Measurements from ENCODE around the gene SMPD2. TPM values are rescaled to one million over a fixed set of nuclear protein-coding genes. Genes with fewer than 3 reads are reported as not detected.
A peak's percentile ranks its signal among the peaks of the same experiment; 100 is the strongest.

Gene SMPD2
- total RNA-seq, 2 experiments from 2014 or later = 7.0 to 7.9 TPM

DNA sequence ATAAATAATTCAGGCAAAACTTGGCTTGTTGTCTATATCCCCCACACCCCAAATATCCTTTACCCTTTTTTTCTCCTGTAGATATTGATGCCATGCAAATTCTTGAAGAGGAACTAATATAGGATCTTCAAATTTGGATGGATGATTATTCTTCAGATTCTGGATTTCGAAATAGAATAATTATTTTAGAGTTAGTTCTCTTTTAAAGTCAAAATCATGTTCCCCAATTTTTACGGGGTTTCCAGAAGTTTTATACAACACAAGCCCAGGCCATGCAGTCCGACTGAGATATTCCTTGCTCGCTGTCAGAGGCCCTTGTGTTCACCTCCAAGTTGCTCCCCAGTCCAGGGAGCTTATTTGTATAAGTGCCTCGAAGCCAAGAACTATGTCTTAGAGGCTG is 4.5 kb upstream of the SMPD2 start:
- no peaks in the 10 kb centered on the region for H3K36me3 Mint-ChIP-seq
- no peak overlapping the region for H3K4me3 Mint-ChIP-seq
- H3K9me3 Mint-ChIP-seq = no peaks in the 10 kb centered on the region
- no peaks in the 10 kb centered on the region for H3K27me3 Mint-ChIP-seq
- no peak overlapping the region for H3K27ac Mint-ChIP-seq
- no peak for DNase-seq
- H3K4me1 Mint-ChIP-seq = peaks cover 3% of the 10 kb centered on the region

DNA sequence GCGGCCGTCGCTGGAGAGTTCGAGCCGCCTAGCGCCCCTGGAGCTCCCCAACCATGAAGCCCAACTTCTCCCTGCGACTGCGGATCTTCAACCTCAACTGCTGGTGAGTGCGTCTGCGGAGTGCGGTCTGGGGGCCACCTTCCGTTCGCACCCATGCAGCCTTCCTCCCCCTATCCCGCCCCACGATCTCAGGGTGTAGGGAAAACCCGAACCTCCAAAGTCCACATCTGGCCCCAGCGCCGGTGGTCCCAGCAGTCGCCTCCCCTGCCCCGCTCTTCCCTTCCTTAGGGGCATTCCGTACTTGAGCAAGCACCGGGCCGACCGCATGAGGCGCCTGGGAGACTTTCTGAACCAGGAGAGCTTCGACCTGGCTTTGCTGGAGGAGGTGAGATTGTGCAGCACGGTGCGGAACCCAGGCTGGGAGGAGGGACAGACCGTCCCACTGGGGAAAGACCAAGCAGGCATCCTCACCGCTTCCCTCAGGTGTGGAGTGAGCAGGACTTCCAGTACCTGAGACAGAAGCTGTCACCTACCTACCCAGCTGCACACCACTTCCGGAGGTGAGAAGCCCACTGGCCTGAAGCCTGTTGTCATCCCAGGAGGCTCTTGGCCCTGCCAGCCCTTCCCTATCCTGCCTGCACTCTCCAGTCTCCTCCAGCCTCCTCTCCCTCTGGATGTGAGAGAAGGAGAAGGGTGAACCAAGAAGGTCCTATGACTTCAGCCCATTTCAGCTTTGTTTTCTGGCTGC is 719 bp downstream of the SMPD2 start:
- peak; percentile 52 for DNase-seq
- H3K27me3 Mint-ChIP-seq = no peaks in the 10 kb centered on the region
- peaks cover 10% of the 10 kb centered on the region for H3K36me3 Mint-ChIP-seq
- peaks cover 20% of the 10 kb centered on the region for H3K4me1 Mint-ChIP-seq
- no peaks in the 10 kb centered on the region for H3K9me3 Mint-ChIP-seq
- H3K27ac Mint-ChIP-seq = peak overlapping the region; percentile 89
- peak overlapping the region; percentile 93 for H3K4me3 Mint-ChIP-seq

DNA sequence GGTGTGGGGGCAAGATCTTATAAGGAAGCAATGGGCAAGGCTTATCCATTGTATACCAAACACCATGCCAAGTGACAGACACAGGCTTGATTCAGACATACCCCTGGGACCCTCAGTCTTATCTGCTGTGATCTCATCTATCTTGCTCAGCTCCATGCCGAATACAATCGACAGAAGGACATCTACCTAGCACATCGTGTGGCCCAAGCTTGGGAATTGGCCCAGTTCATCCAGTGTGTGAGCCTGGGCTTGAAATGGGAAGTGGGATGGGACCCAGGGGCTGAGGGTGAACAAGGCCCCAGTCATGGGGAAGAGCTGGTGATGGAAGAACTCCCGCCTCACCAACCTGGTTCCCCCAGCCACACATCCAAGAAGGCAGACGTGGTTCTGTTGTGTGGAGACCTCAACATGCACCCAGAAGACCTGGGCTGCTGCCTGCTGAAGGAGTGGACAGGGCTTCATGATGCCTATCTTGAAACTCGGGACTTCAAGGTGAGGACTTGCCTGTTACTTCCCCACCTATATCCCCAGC is 1.9 kb downstream of the SMPD2 start:
- no peaks in the 10 kb centered on the region for H3K27me3 Mint-ChIP-seq
- H3K27ac Mint-ChIP-seq = peak overlapping the region; percentile 36
- H3K9me3 Mint-ChIP-seq = no peaks in the 10 kb centered on the region
- no peak for DNase-seq
- peaks cover 20% of the 10 kb centered on the region for H3K4me1 Mint-ChIP-seq
- H3K36me3 Mint-ChIP-seq = peaks cover 13% of the 10 kb centered on the region
- H3K4me3 Mint-ChIP-seq = peak overlapping the region; percentile 93

DNA sequence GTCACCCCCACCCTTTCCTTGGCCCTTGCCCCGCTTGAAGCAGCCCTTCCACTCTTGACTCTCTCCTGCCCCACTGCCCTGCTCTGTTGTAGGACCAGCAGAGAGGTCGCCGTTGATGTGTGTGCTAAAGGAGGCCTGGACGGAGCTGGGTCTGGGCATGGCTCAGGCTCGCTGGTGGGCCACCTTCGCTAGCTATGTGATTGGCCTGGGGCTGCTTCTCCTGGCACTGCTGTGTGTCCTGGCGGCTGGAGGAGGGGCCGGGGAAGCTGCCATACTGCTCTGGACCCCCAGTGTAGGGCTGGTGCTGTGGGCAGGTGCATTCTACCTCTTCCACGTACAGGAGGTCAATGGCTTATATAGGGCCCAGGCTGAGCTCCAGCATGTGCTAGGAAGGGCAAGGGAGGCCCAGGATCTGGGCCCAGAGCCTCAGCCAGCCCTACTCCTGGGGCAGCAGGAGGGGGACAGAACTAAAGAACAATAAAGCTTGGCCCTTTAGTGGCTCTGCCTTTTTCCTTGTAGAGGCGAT is 3.0 kb downstream of the SMPD2 start:
- Mint-ChIP-seq H3K4me1 (peaks cover 21% of the 10 kb centered on the region), H3K9me3 (no peaks in the 10 kb centered on the region), H3K4me3 (no peak overlapping the region), H3K27ac (no peak overlapping the region), H3K27me3 (no peaks in the 10 kb centered on the region), H3K36me3 (peaks cover 13% of the 10 kb centered on the region)
- DNase-seq = no peak

DNA sequence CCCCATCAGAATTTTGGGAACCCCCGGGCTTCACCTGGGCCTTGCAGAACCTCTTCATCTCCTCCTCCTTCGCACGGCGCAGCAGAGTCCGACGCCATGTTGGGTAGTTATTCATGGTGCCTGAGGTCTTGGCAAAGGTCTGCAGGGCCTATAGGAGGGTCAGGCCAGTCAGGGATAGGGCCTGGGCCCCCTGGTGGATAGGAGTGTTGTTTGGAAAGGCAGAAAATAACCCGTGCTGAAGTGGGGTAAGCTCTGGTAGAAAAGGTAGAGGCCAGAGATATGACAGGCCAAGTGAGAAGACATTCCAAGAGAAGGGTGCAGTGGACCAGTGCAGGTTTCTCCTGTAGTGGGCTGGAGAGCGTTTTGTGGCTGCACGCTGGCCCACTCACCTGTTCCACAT is 4.9 kb downstream of the SMPD2 start:
- Mint-ChIP-seq H3K36me3 (peaks cover 15% of the 10 kb centered on the region), H3K27me3 (no peaks in the 10 kb centered on the region), H3K27ac (no peak overlapping the region), H3K9me3 (no peaks in the 10 kb centered on the region), H3K4me3 (no peak overlapping the region), H3K4me1 (peaks cover 27% of the 10 kb centered on the region)
- DNase-seq = no peak

DNA sequence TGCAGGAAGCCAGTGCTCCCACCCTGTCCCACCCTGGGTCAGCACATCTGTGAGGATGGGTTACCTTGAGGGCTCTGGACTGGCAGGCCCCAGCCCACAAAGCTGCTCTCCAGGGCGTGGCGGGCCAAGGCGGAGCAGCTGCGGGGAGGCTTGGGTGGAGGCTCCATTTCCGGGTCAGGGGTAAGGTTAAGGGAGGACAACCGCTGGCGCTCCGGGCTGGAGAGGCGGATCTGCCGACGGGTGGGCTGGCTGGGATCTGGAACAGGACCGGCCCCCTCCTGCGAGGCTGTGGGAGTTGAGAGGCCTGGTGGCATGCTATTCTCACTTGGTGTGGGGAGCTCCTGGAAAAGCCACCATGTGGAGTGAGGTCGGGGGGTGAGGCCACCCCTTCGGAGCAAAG is 5.5 kb downstream of the SMPD2 start:
- Mint-ChIP-seq H3K4me3 (no peak overlapping the region), H3K9me3 (no peaks in the 10 kb centered on the region), H3K4me1 (peaks cover 31% of the 10 kb centered on the region), H3K36me3 (peaks cover 19% of the 10 kb centered on the region), H3K27ac (no peak overlapping the region), H3K27me3 (no peaks in the 10 kb centered on the region)
- no peak for DNase-seq

DNA sequence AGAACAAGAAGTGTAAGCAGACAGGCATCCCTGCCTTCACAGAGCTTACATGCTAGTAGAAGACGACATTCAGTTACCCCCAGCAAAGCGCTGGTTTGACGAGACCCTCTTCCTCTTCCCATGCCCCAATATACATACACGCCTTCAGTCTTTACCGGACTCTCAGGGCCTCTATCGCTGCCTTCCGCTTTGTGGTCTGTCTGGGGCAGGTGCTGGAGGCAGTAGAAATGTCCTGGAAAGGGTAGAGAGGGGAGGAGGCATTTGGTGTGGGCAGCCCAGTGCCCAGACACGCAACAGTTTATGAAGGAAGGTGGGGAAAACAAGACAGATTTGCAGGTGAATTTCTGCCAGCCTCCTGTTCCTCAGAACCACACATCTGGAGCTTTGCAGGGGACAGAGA is 6.0 kb downstream of the SMPD2 start:
- H3K4me1 Mint-ChIP-seq = peaks cover 30% of the 10 kb centered on the region
- no peak for DNase-seq
- no peak overlapping the region for H3K27ac Mint-ChIP-seq
- no peaks in the 10 kb centered on the region for H3K9me3 Mint-ChIP-seq
- H3K4me3 Mint-ChIP-seq = no peak overlapping the region
- H3K27me3 Mint-ChIP-seq = no peaks in the 10 kb centered on the region
- peaks cover 19% of the 10 kb centered on the region for H3K36me3 Mint-ChIP-seq

DNA sequence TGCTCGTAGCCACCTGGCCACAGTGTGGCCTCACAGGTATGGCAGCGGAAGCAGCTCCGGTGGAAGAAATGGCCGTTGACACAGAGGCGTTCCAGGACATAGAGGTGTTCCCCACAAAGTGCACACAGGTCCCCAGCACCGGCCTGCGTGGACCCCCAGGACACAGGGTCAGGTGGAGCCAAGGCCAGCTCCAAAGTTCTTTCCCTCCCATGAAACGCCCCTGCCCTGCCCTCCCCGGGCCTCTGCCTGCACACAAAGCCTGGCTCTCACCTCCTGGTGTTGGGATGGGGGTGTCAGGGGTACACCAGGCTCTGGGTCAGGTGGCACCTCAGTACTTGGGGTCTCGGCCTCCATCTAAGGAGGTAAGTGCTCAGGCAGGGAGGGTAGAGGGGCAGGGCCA is 6.6 kb downstream of the SMPD2 start:
- no peak for DNase-seq
- Mint-ChIP-seq H3K4me3 (no peak overlapping the region), H3K27me3 (no peaks in the 10 kb centered on the region), H3K9me3 (no peaks in the 10 kb centered on the region), H3K4me1 (peaks cover 24% of the 10 kb centered on the region), H3K27ac (no peak overlapping the region), H3K36me3 (peaks cover 21% of the 10 kb centered on the region)

DNA sequence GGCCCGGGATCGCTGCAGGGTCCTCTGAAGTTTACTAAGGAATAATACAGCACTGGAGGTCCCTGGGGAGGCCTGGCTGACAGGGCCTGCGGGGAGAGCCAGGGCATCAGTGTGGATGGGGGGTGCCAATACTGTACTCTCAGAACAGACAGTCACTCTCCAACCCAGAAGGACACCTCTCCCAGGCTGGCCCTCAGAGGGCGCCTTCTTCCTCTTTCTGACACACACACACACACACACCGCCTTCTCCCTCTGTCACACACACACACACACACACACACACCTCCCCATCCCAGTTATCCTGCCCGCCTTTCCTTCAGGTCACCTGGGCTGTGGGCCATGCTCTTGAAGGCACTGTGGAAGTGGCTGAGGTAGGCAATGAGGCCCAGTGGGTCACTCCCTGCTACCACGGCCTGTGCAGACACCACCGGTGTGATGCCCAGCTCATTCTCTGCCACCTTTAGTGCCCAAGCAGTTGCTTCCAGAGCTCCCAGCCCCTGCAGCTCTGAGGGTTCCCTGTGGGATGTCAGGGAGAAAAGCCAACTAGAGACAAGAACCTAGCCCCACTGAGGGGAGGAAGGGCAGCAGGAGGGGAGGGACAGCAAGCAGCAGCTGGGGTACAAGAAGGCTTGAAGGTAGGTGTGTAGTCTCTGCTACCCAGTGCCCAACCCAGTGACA is 7.5 kb downstream of the SMPD2 start:
- DNase-seq = no peak
- Mint-ChIP-seq H3K27ac (no peak overlapping the region), H3K4me1 (peaks cover 16% of the 10 kb centered on the region), H3K4me3 (no peak overlapping the region), H3K36me3 (peaks cover 15% of the 10 kb centered on the region), H3K27me3 (no peaks in the 10 kb centered on the region), H3K9me3 (no peaks in the 10 kb centered on the region)

DNA sequence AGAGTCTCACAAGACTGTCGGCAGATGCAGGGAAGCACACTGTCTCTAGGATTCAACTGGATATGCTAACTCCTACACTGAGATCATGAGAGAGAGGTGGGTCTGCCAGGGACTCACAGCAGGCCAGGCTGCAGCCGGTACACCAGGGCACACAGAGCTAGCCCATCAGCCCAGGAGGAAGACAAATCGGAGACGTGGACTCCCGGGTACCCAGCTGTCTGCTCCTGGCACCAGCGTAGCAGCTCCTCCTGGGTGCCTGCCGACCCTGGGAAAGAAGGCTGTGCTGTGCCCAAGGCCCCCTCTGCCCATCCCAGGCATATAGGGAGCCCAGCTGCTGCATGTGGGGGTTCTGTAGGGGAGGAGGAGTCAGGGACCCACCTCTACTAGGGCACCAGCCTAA is 8.1 kb downstream of the SMPD2 start:
- Mint-ChIP-seq H3K4me3 (no peak overlapping the region), H3K27ac (no peak overlapping the region), H3K27me3 (no peaks in the 10 kb centered on the region), H3K9me3 (no peaks in the 10 kb centered on the region), H3K4me1 (peaks cover 18% of the 10 kb centered on the region), H3K36me3 (peaks cover 15% of the 10 kb centered on the region)
- no peak for DNase-seq

DNA sequence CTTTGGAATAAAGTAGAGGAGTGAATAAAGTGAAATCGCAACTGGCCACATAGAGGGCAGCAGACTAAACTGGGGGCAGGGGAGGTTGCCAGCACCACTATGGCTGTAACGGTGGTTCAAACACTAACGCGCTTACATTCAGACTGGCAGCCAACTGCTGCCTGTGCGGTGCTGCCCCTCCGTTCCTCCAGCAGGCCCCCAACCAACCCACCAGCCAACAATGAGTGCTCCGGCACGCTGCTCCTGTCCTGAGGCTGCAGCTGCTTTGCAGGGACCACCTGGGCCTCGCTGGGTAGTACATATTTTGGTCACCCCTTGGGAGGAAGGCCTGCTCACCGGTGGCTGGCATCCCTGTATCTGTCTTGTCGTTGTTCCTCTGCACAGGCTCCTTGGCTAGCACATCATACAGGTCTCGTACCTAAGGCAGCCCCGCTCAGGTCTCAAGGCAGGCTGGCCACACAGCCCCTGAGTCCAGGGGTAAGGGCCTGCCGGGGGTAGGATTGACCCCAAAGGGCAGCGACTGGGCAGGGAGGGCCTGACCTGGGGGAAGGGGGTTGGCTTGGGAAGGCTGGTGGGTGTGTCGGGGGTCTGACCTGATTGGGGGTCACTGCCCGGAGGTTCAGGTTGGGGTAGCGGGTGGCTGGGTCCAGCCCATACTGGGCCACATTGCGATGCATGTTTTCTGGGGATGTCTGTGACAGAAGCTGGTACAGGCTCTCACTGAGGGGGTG is 8.7 kb downstream of the SMPD2 start:
- peaks cover 15% of the 10 kb centered on the region for H3K36me3 Mint-ChIP-seq
- no peaks in the 10 kb centered on the region for H3K9me3 Mint-ChIP-seq
- H3K27ac Mint-ChIP-seq = peak overlapping the region; percentile 3
- no peaks in the 10 kb centered on the region for H3K27me3 Mint-ChIP-seq
- H3K4me1 Mint-ChIP-seq = peaks cover 23% of the 10 kb centered on the region
- no peak for DNase-seq
- H3K4me3 Mint-ChIP-seq = no peak overlapping the region

DNA sequence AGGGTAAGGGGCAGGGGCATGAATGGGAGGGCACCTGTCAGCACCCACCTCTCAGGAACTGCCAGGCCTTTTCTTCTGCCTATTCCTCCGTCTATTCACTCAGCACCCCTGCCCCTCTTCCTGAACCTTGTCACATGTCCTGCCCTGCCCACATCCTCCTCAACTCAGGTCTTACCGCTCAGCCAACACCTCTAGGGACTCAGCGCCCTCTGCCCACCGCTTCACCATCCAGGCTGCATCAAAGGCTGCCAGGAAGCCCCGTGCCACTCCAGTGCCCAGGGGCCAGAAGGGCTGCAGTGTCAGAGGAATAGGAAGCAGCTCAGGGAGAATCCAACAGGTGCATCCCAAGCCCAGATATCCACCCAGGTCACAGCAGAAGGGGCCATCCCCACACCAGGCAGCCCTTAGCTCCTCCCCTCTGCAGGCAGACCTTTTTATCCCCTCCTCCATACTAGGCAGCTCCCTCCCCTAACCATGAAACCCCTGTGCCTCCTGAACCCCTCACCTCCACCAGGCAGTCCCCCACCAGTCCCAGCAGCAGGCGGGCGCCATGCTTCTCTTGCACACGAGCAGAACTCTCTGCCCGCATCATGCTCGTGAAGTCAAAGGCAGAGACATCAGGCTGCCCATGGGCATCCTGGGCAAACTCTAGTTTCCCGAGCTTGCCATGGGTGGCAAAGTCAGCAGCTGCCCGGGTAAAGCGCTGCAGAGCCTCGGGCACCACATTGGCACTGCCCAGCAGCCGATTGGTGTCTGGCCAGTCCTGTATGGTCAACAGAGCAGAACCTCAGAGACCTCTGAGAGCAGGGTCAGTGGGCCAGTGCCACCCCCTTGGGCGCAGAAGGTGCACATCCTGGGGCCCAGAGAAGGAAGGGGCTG is 9.5 kb downstream of the SMPD2 start:
- Mint-ChIP-seq H3K36me3 (peaks cover 15% of the 10 kb centered on the region), H3K4me3 (peak overlapping the region; percentile 7), H3K4me1 (peaks cover 26% of the 10 kb centered on the region), H3K27ac (peak overlapping the region; percentile 66), H3K27me3 (no peaks in the 10 kb centered on the region), H3K9me3 (no peaks in the 10 kb centered on the region)
- no peak for DNase-seq

DNA sequence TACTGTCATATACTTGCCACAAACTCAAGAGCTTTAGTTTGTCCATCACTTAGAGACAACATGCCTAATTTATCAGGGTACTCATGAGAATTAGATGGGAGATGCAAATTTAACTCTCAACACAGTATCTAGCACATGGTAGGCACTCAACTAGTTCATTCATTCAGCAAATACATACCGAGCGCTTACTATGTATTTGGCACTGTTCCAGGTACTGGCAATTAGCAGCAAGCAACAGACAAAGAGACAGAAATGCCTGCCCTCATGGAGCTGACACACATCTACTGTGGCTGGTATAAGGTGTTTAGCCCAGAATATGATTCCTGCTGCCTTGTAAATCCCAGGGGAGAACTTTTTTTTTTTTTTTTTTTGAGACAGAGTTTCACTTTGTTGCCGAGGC is 10.3 kb downstream of the SMPD2 start:
- Mint-ChIP-seq H3K27ac (no peak overlapping the region), H3K4me3 (no peak overlapping the region), H3K4me1 (peaks cover 29% of the 10 kb centered on the region), H3K27me3 (no peaks in the 10 kb centered on the region), H3K36me3 (peaks cover 15% of the 10 kb centered on the region), H3K9me3 (no peaks in the 10 kb centered on the region)
- no peak for DNase-seq

DNA sequence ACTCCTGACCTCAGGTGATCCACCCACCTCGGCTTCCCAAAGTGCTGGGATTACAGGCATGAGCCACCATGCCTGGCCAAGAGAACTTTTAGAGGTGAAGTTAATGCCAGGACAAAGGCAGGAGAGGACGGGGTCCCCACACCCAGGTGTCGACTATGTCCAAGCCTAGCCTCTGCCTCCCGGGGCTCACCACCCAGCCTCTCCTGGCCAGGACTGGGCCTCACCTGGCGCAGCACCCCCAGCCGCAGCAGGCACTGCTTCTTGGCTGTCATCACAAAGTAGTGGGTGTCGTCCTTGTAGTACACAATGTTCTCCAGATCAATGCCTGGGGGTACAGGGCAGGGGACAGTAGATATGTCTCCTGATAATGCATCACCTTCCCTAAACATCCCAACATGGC is 10.9 kb downstream of the SMPD2 start:
- peaks cover 15% of the 10 kb centered on the region for H3K36me3 Mint-ChIP-seq
- H3K4me1 Mint-ChIP-seq = peaks cover 31% of the 10 kb centered on the region
- H3K4me3 Mint-ChIP-seq = no peak overlapping the region
- no peak for DNase-seq
- H3K27ac Mint-ChIP-seq = no peak overlapping the region
- no peaks in the 10 kb centered on the region for H3K9me3 Mint-ChIP-seq
- H3K27me3 Mint-ChIP-seq = no peaks in the 10 kb centered on the region
